Measurements from ENCODE around the gene HSPE1.

GRCh38 chr2:197499594-197500502, at the start of gene HSPE1, which contains the start of gene HSPD1:
- no peak for TF ChIP-seq CTCF (conservative IDR thresholded peaks at IDR 0.05; ENCODE audit: low read depth, low read length)
- no peak for TF ChIP-seq EZH2 (IDR thresholded peaks at IDR 0.05; ENCODE audit: low read length, unreplicated experiment)
- no peak for TF ChIP-seq EZH2phosphoT487 (IDR thresholded peaks at IDR 0.05; ENCODE audit: borderline replicate concordance, low read length)
